ENCODE measurements around the gene CHST8. TPM values are rescaled to one million over a fixed set of nuclear protein-coding genes. Genes with fewer than 3 reads are reported as not detected.

Gene CHST8
- total RNA-seq, 1 donor from 2014 or later: not detected

DNA sequence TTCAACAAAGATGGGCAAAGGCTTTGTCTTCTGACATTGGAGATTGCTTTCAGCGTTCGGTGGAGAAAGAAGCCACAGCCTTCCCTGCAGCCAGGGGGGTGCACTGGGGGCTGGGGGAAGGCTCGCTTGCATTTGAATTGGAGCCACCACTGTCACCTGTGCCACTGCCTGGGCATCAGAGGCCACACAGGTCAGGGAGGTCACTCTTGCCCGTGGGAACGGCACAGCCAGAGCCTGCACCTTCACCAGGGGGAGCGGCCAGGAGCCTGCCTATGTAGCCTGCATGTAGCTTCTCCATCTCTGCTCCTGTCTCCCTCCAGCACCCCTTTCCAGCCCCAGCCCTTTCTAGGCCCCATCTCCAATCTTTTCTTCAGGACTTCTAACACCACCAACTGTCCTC is 131.2 kb downstream of the CHST8 start:
- TF ChIP-seq, protein P1, sequence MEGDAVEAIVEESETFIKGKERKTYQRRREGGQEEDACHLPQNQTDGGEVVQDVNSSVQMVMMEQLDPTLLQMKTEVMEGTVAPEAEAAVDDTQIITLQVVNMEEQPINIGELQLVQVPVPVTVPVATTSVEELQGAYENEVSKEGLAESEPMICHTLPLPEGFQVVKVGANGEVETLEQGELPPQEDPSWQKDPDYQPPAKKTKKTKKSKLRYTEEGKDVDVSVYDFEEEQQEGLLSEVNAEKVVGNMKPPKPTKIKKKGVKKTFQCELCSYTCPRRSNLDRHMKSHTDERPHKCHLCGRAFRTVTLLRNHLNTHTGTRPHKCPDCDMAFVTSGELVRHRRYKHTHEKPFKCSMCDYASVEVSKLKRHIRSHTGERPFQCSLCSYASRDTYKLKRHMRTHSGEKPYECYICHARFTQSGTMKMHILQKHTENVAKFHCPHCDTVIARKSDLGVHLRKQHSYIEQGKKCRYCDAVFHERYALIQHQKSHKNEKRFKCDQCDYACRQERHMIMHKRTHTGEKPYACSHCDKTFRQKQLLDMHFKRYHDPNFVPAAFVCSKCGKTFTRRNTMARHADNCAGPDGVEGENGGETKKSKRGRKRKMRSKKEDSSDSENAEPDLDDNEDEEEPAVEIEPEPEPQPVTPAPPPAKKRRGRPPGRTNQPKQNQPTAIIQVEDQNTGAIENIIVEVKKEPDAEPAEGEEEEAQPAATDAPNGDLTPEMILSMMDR (conservative IDR thresholded peaks at IDR 0.05; ENCODE audit: low read depth, low read length): no peak
- no peak overlapping the region for H3K4me3 ChIP-seq (ENCODE audit: low read depth, low read length)
- no peak for DNase-seq (ENCODE audit: low read depth)

DNA sequence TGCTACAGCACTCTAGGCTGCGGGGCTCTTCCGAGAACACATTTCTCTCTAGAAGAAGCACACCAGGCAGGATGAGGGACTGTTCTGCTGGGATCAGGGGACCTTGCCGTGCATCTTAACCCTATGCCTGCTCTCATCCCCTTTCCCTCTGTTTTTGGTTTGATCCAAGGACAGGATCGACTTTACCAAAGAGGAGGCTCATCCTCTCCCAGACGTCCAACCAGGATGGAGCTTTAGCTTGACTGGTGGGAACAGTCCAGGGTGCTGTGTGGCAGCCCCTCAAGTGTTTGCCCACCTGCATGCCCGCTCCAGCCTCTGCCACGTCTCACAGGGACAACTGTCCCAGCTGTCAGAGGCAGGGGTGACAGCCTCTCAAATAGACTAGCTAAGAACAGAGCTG is 132.6 kb downstream of the CHST8 start:
- TF ChIP-seq, protein P1 (conservative IDR thresholded peaks at IDR 0.05; ENCODE audit: low read depth, low read length): no peak
- no peak for DNase-seq (ENCODE audit: low read depth)
- no peak overlapping the region for H3K4me3 ChIP-seq (ENCODE audit: low read depth, low read length)

DNA sequence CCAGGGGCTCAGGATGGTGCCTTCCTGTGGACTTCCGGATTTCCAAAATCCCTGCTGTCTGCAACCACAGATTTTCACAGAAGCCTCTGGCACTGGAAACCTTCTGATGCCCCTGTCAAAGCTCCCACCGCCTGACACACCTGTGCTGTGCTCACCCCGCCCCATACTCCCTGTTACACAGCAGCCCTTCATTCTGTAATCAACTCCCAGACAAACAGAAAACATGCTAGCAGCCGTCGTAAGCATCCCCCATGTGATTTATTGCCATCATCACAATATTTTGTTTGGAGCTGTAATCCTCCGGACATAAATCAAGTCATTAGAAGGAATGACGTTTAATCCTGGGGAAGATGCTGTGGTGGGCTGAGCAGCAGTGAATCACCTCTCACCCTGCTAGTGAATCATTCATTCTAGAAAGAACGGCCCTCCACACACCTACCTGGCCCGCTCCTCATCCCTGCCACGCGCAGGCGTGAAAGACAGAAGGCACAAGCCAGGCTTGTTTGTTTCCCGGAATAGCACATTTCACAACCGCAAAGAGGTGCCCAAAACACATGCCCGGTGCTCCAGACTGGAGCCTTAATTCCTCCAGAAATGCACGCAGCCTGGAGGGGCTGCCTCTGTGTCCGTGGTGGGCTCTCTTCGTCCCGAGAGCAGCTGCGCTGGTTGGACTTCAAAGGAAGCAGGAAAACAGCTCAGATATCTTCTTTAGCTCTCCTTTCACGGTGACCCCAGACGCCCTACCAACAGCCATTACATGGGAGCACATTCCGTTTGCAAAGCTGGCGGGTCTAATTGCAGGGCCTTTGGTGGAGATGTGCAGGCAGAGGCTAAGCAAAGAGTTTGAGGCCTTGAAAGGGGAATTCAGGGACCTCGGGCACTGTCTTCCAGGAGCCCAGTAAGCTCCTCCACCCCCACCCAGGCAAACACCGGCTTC is 133.6 kb downstream of the CHST8 start:
- no peak overlapping the region for H3K4me3 ChIP-seq (ENCODE audit: low read depth, low read length)
- DNase-seq (ENCODE audit: low read depth): no peak
- TF ChIP-seq, protein P1 (conservative IDR thresholded peaks at IDR 0.05; ENCODE audit: low read depth, low read length): no peak

DNA sequence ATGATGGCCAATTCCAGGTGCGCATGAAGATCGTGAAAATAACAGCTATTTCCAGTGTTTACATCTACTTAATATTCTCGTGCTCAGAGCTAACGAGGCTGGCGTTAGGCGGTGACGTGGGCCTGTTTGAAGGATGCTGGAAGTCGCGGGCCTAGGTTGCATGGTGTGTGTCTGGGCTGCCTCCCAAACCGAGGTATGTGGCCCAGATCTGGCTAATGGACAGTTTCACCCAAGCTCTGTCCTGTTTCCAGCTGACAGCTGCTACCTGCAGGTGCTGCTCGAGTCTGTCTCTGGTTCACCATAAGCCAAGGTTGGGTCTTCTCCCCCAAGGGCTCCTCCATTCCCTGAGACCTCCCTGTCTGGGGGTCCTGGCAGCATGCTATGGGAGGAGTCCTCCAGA is 134.4 kb downstream of the CHST8 start:
- no peak for DNase-seq (ENCODE audit: low read depth)
- TF ChIP-seq, protein P1 (conservative IDR thresholded peaks at IDR 0.05; ENCODE audit: low read depth, low read length): no peak

DNA sequence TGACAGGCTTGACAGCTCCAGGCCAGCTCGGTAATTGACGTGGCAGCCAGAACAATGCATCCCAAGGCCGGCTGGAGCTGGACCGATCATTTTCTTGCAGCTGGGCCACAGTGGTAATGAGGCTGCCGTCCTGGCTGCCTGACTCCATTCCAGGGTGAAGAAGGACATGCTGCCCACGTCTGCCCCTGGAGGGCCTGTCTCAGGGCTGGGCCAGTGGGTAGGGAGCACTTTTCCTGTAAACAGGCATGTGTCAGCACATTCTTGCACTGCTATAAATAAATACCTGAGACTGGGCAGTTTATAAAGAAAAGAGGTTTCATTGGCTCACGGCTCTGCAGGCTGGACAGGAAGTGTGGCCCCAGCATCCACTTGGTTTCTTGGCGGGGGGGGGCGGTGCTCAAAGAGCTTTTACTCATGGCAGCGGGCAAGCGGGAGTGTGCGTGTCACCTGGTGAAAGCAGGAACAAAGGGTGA is 136.8 kb downstream of the CHST8 start:
- DNase-seq (ENCODE audit: low read depth): peak; percentile 7
- TF ChIP-seq, protein P1 (conservative IDR thresholded peaks at IDR 0.05; ENCODE audit: low read depth, low read length): no peak
- H3K4me3 ChIP-seq (ENCODE audit: low read depth, low read length): no peak overlapping the region

More for the DNA sequence above, 134.4 kb downstream of the CHST8 start:
- no peak overlapping the region for H3K4me3 ChIP-seq (ENCODE audit: low read depth, low read length)

DNA sequence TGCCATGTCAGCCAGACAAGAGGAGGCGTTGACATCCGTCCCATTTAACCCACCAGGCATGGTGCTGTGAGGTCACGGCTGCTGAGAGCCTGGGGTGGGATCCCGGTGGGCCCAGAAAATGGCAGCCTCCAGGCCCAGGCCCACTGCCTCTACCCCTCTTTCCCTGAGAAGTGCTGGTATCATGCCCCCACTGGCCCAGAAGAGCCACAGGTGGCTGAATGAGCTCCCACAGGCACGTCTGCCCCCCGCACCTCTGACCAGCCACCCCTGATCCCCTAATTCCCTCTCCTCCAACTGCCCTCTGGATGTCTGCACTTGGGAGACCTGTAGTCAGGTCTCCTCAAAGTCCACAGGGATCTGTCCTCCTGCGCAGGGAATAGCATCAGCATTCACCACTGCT is 137.6 kb downstream of the CHST8 start:
- DNase-seq (ENCODE audit: low read depth): no peak
- H3K4me3 ChIP-seq (ENCODE audit: low read depth, low read length): no peak overlapping the region
- TF ChIP-seq, protein P1 (conservative IDR thresholded peaks at IDR 0.05; ENCODE audit: low read depth, low read length): no peak

Data from epithelial cell of proximal tubule (primary cell).